Activated CD4-positive, alpha-beta T cell treated with anti-CD3 and anti-CD28 coated beads, Interleukin-2, amount 10 ng/mL, durations not matched to agents 24 days and 14 days (primary cell): ENCODE data around the gene CECR2. TPM values are rescaled to one million over a fixed set of nuclear protein-coding genes. Genes with fewer than 3 reads are reported as not detected.
A peak's percentile ranks its signal among the peaks of the same experiment; 100 is the strongest.

ENCODE experiments used
- DNase-seq: peaks from one replicate; pipeline ENCODE4 v3.0.0; 2022
- H3K27ac Mint-ChIP-seq: one replicate; pipeline ENCODE4 v1.8.0; 2022; ENCODE audit warnings: mild to moderate bottlenecking, mixed read lengths
- H3K27me3 Mint-ChIP-seq: one replicate; pipeline ENCODE4 v1.8.0; 2022; ENCODE audit warnings: mixed read lengths
- H3K36me3 Mint-ChIP-seq: one replicate; pipeline ENCODE4 v1.8.0; 2022; ENCODE audit warnings: low read depth, mild to moderate bottlenecking, mixed read lengths
- H3K4me1 Mint-ChIP-seq: one replicate; pipeline ENCODE4 v1.8.0; 2021; ENCODE audit warnings: mixed read lengths
- H3K4me3 Mint-ChIP-seq: one replicate; pipeline ENCODE4 v1.8.0; 2022; ENCODE audit warnings: mild to moderate bottlenecking, moderate library complexity, mixed read lengths
- H3K9me3 Mint-ChIP-seq: one replicate; pipeline ENCODE4 v1.8.0; 2021; ENCODE audit warnings: mixed read lengths
- intact Hi-C: fragments of 100-400 bp; cut with micrococcal nuclease; formaldehyde crosslinking; loops from one replicate; pipeline ENCODE4 v1.15.1; 2023
- total RNA-seq: library from RNA; stranded (reverse); gene quantifications from 2 replicates; pipeline ENCODE4 v1.2.3, GENCODE V29; 2022

Gene CECR2
- total RNA-seq, 1 donor from 2014 or later: 0.09 TPM

DNA sequence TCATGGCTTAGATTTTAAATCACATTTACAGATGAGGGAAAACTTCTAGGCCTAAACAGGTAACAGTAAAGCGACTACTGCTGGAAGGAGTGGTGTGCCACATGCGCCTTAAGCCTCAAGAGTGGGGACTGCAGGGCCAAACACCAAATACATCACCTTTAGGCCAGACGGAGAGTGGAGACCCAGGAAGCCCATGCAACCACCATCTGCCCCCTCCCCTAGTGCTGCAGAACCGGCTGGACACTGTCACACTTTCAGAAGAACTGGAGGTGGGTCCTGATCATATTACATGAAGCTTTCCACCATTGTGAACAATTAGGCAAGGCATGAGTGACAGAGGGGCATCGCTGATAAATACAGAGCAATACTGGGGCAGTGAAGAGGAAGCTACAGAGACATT, 222.9 kb downstream of the CECR2 start:
- intact Hi-C loops: no loop called here
- Mint-ChIP-seq H3K4me3 (no peak overlapping the region), H3K4me1 (no peaks in the 10 kb centered on the region), H3K36me3 (peaks cover 51% of the 10 kb centered on the region), H3K9me3 (no peaks in the 10 kb centered on the region), H3K27me3 (no peaks in the 10 kb centered on the region), H3K27ac (no peak overlapping the region)
- no peak for DNase-seq

DNA sequence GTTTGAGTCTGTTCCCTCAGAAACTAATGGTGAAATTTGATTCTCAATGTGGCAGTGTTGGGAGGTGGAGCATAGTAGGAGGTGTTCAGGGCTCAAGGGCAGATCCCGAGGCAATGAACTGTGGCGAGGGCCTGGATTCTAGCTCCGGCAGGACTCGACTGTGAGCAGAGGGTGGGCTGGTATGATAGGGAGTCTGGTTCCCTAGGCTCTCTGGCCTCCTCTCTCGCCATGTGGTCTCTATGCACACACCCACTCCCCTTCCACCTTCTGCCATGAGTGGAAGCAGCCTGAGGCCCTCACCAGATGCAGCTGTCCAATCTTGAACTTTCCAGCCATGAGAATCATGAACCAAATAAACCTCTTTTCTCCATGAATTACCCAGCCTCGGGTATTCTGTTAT, 227.0 kb downstream of the CECR2 start:
- Mint-ChIP-seq H3K4me3 (no peak overlapping the region), H3K27ac (no peak overlapping the region), H3K9me3 (no peaks in the 10 kb centered on the region), H3K4me1 (no peaks in the 10 kb centered on the region), H3K27me3 (no peaks in the 10 kb centered on the region), H3K36me3 (peaks cover 69% of the 10 kb centered on the region)
- no peak for DNase-seq
- intact Hi-C loops: no loop called here

DNA sequence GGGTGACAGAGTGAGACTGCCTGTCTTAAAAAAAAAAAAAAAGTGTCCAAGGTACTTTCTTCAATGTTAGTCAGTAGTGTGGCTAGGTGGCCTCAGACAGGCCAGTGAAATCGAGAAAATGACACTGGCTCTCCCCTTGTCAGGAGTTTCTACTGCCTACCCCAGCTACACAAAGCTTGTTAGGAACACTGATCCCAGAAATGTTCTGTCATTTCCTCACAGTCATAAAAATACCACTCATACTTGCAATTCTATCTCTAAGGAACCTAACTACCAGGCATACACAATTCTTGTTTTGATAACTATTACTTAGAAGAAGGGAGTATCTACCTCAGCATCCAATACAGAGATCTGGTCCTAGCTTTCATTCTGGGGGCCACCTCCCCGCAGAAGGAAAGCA, 228.0 kb downstream of the CECR2 start:
- H3K9me3 Mint-ChIP-seq: no peaks in the 10 kb centered on the region
- intact Hi-C loops: no loop called here
- peaks cover 63% of the 10 kb centered on the region for H3K36me3 Mint-ChIP-seq
- no peak overlapping the region for H3K27ac Mint-ChIP-seq
- no peak for DNase-seq
- no peaks in the 10 kb centered on the region for H3K4me1 Mint-ChIP-seq
- H3K4me3 Mint-ChIP-seq: no peak overlapping the region
- no peaks in the 10 kb centered on the region for H3K27me3 Mint-ChIP-seq

- peaks cover 55% of the 10 kb centered on the region for H3K36me3 Mint-ChIP-seq
Measured at GRCh38 chr22:17598318-17598717, 229.1 kb downstream of the CECR2 start.

DNA sequence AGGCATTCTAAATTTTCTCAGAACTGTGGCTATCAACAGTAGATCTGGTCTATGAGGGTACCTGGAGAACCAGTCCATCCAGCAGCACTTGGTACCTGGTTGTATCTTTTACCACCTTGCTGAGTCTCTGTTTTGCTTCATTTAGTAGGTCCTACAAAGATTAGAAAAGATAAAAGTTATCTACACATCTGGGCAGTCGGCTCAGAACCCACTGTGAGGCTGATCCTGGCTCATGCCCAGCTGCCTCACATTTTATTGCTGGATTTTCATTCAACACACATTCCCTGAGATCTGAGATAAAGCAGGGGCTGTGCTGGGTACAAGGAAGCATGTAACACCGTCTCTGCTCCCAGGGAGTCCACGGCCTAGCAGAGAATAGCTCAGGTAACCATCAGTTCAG, 231.8 kb downstream of the CECR2 start:
- Mint-ChIP-seq H3K27ac (no peak overlapping the region), H3K27me3 (no peaks in the 10 kb centered on the region), H3K4me1 (peaks cover 2% of the 10 kb centered on the region), H3K9me3 (no peaks in the 10 kb centered on the region), H3K36me3 (peaks cover 45% of the 10 kb centered on the region), H3K4me3 (no peak overlapping the region)
- no peak for DNase-seq
- intact Hi-C loops: no loop called here

More at GRCh38 chr22:17598318-17598717, 229.1 kb downstream of the CECR2 start:
- DNase-seq: no peak
- Mint-ChIP-seq H3K27ac (peak overlapping the region; percentile 12), H3K27me3 (no peaks in the 10 kb centered on the region), H3K4me3 (no peak overlapping the region), H3K4me1 (no peaks in the 10 kb centered on the region), H3K9me3 (no peaks in the 10 kb centered on the region)
- intact Hi-C loops: no loop called here

DNA sequence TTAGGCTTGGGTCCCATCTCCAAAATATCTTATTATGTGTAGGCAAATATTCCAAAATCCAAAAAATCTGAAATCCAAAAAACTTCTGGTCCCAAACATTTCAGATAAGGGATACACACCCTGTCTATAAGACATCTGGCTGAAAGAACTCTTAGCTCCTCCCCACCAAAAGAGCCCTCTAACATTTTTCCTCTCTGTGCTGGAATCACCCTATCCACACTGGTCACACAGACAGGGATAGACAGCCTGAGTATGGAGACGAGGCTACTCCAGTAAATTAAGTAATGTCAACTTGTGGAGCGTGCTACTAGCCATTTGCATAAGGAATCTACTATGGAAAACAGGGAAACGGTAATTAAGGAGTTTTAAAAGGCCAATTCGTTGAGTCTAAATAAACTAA, 234.4 kb downstream of the CECR2 start:
- Mint-ChIP-seq H3K27me3 (no peaks in the 10 kb centered on the region), H3K27ac (no peak overlapping the region), H3K4me3 (no peak overlapping the region), H3K36me3 (peaks cover 25% of the 10 kb centered on the region), H3K4me1 (peaks cover 2% of the 10 kb centered on the region), H3K9me3 (no peaks in the 10 kb centered on the region)
- no peak for DNase-seq
- intact Hi-C loops: no loop called here

DNA sequence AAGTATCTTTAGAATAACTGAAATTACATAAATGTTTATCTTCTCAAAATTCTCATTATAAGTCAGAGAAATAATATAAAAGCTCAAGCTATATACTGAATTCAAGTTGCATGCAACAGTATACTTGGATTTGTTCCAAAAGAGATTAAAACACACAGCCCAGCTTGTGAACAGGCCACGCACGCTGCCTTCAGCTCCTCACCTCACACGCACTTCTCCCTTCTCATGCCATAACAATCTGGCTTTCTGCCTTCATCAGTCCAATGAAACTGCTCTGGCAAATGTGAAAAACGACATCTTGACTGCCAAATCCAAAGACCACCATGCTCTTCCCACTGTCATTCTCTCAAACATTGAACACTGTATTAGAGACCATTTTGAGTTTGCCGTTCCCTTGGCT, 237.2 kb downstream of the CECR2 start:
- H3K4me1 Mint-ChIP-seq: peaks cover 2% of the 10 kb centered on the region

More for the DNA sequence above, 237.2 kb downstream of the CECR2 start:
- H3K4me3 Mint-ChIP-seq: no peak overlapping the region
- no peaks in the 10 kb centered on the region for H3K9me3 Mint-ChIP-seq
- H3K36me3 Mint-ChIP-seq: peaks cover 18% of the 10 kb centered on the region
- no peaks in the 10 kb centered on the region for H3K27me3 Mint-ChIP-seq
- no peak for DNase-seq
- intact Hi-C loops: no loop called here
- no peak overlapping the region for H3K27ac Mint-ChIP-seq

Other genes starting within 250 kb of the CECR2 start
- gene TMEM121B, start 248.1 kb upstream of the CECR2 start, total RNA-seq: 0.16 and 0.17 TPM in 2 replicates
- gene HDHD5, start 210.2 kb upstream of the CECR2 start, total RNA-seq: 47.4 and 49.5 TPM in 2 replicates
- gene ADA2, start 150.0 kb upstream of the CECR2 start, total RNA-seq: 2.8 and 3.4 TPM in 2 replicates
- gene SLC25A18, start 194.0 kb downstream of the CECR2 start, total RNA-seq: not detected in 2 replicates